PC-3 (cell line): ENCODE results near the gene SAP30BP.

Source experiments
- CTCF ChIP-seq: fragments of 300-600 bp; sonication (generic); conservative IDR thresholded peaks from 2 replicates; pipeline ENCODE4 v1.5.1; 2017; ENCODE audit warnings: antibody characterized with exemption, low read depth, mild to moderate bottlenecking, low read length
- EZH2 ChIP-seq: fragments of 300-600 bp; sonication (generic); IDR thresholded peaks from one replicate; pipeline ENCODE4 v1.6.1; 2017; ENCODE audit warnings: antibody characterized with exemption, mild to moderate bottlenecking, low read length; ENCODE audit not compliant: unreplicated experiment
- EZH2phosphoT487 ChIP-seq: fragments of 300-600 bp; sonication (generic); IDR thresholded peaks from 2 replicates; pipeline ENCODE4 v1.6.1; 2018; ENCODE audit warnings: mild to moderate bottlenecking, antibody characterized with exemption, low read length, borderline replicate concordance

- TF ChIP-seq CTCF: no peak
- no peak for TF ChIP-seq EZH2phosphoT487
- TF ChIP-seq EZH2: no peak
These were observed 23.5 kb upstream of the SAP30BP start for GRCh38 chr17:75643643-75644017.
